ENCODE measurements around the gene TOMM5.

Gene TOMM5

GRCh38 chr9:37625036-37625757 lies 32.8 kb upstream of the TOMM5 start:
- no peaks in the 10 kb centered on the region for H3K4me1 ChIP-seq (ENCODE audit: control insufficient read depth in 1 of 2, insufficient read depth in 2 of 2, low read length in 2 of 2)

DNA sequence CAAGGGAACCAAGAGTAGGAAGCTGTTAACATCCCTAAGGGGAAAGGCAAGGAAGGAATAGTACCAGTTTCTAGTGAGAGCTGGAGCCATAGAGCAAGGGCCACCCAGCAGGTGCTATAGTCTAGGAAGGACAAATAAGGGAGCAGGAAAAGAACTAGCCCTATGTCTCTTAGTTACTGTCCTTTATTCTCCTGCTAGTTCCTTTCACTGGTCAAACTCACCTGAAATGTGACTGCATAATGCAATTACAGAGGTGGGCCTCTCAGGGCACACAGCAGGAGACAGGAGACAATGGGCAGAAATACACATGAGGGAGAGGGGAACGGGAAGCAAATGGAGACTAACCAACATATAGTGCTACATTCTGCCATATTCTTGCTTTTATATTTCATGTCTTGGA lies 31.7 kb upstream of the TOMM5 start:
- Histone ChIP-seq H3K27ac (ENCODE audit: low read length) (no peak overlapping the region), H3K9me3 (ENCODE audit: control insufficient read depth in 1 of 2, low read length in 2 of 2) (no peaks in the 10 kb centered on the region), H3K4me3 (ENCODE audit: low read depth in 1 of 2, low read length in 2 of 2) (no peak overlapping the region), H3K4me1 (ENCODE audit: control insufficient read depth in 1 of 2, insufficient read depth in 2 of 2, low read length in 2 of 2) (no peaks in the 10 kb centered on the region), H3K27me3 (ENCODE audit: low read depth, low read length) (no peaks in the 10 kb centered on the region), H3K36me3 (ENCODE audit: control insufficient read depth in 1 of 2, insufficient read depth in 2 of 2, low read length in 2 of 2) (no peaks in the 10 kb centered on the region)

More at GRCh38 chr9:37625036-37625757, 32.8 kb upstream of the TOMM5 start:
- no peak overlapping the region for H3K27ac ChIP-seq (ENCODE audit: low read length)
- H3K36me3 ChIP-seq (ENCODE audit: control insufficient read depth in 1 of 2, insufficient read depth in 2 of 2, low read length in 2 of 2) = no peaks in the 10 kb centered on the region
- H3K27me3 ChIP-seq (ENCODE audit: low read depth, low read length) = no peaks in the 10 kb centered on the region
- no peaks in the 10 kb centered on the region for H3K9me3 ChIP-seq (ENCODE audit: control insufficient read depth in 1 of 2, low read length in 2 of 2)
- H3K4me3 ChIP-seq (ENCODE audit: low read depth in 1 of 2, low read length in 2 of 2) = no peak overlapping the region

GRCh38 chr9:37623267-37623666 lies 30.9 kb upstream of the TOMM5 start:
- Histone ChIP-seq H3K27ac (ENCODE audit: low read length) (no peak overlapping the region), H3K4me3 (ENCODE audit: low read depth in 1 of 2, low read length in 2 of 2) (no peak overlapping the region), H3K27me3 (ENCODE audit: low read depth, low read length) (no peaks in the 10 kb centered on the region), H3K9me3 (ENCODE audit: control insufficient read depth in 1 of 2, low read length in 2 of 2) (no peaks in the 10 kb centered on the region), H3K4me1 (ENCODE audit: control insufficient read depth in 1 of 2, insufficient read depth in 2 of 2, low read length in 2 of 2) (no peaks in the 10 kb centered on the region), H3K36me3 (ENCODE audit: control insufficient read depth in 1 of 2, insufficient read depth in 2 of 2, low read length in 2 of 2) (no peaks in the 10 kb centered on the region)

DNA sequence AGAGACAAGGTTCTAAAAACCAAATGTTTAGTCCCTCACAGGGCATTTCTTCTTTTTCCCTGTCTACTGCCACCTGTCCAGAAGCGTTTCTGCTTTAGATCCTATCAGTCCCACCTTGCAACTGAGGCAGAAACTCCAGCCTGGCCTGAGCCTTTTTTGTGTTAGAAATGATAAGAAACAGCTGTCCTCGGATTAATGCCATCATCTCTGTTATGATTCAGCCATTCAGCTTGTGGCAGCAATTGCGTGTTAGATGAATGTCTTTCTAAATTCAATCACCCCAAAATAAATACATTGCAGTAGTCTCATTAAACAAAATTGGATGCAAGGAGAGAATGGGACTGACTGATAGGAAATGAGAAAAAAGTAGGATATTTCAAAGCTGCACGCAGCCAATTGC lies 30.1 kb upstream of the TOMM5 start:
- Histone ChIP-seq H3K27ac (ENCODE audit: low read length) (no peak overlapping the region), H3K4me1 (ENCODE audit: control insufficient read depth in 1 of 2, insufficient read depth in 2 of 2, low read length in 2 of 2) (no peaks in the 10 kb centered on the region), H3K36me3 (ENCODE audit: control insufficient read depth in 1 of 2, insufficient read depth in 2 of 2, low read length in 2 of 2) (no peaks in the 10 kb centered on the region), H3K27me3 (ENCODE audit: low read depth, low read length) (no peaks in the 10 kb centered on the region), H3K9me3 (ENCODE audit: control insufficient read depth in 1 of 2, low read length in 2 of 2) (no peaks in the 10 kb centered on the region), H3K4me3 (ENCODE audit: low read depth in 1 of 2, low read length in 2 of 2) (no peak overlapping the region)

GRCh38 chr9:37621273-37622121 lies 29.1 kb upstream of the TOMM5 start:
- Histone ChIP-seq H3K36me3 (ENCODE audit: control insufficient read depth in 1 of 2, insufficient read depth in 2 of 2, low read length in 2 of 2) (no peaks in the 10 kb centered on the region), H3K4me3 (ENCODE audit: low read depth in 1 of 2, low read length in 2 of 2) (no peak overlapping the region), H3K27ac (ENCODE audit: low read length) (no peak overlapping the region), H3K4me1 (ENCODE audit: control insufficient read depth in 1 of 2, insufficient read depth in 2 of 2, low read length in 2 of 2) (no peaks in the 10 kb centered on the region), H3K27me3 (ENCODE audit: low read depth, low read length) (no peaks in the 10 kb centered on the region), H3K9me3 (ENCODE audit: control insufficient read depth in 1 of 2, low read length in 2 of 2) (no peaks in the 10 kb centered on the region)

- no peaks in the 10 kb centered on the region for H3K4me1 ChIP-seq (ENCODE audit: control insufficient read depth in 1 of 2, insufficient read depth in 2 of 2, low read length in 2 of 2)
- H3K4me3 ChIP-seq (ENCODE audit: low read depth in 1 of 2, low read length in 2 of 2) = no peak overlapping the region
- no peaks in the 10 kb centered on the region for H3K9me3 ChIP-seq (ENCODE audit: control insufficient read depth in 1 of 2, low read length in 2 of 2)
- H3K27me3 ChIP-seq (ENCODE audit: low read depth, low read length) = no peaks in the 10 kb centered on the region
- no peak overlapping the region for H3K27ac ChIP-seq (ENCODE audit: low read length)
- H3K36me3 ChIP-seq (ENCODE audit: control insufficient read depth in 1 of 2, insufficient read depth in 2 of 2, low read length in 2 of 2) = no peaks in the 10 kb centered on the region
Measured at GRCh38 chr9:37620396-37620795, 28.0 kb upstream of the TOMM5 start.

- Histone ChIP-seq H3K27ac (ENCODE audit: low read length) (no peak overlapping the region), H3K4me3 (ENCODE audit: low read depth in 1 of 2, low read length in 2 of 2) (no peak overlapping the region), H3K36me3 (ENCODE audit: control insufficient read depth in 1 of 2, insufficient read depth in 2 of 2, low read length in 2 of 2) (no peaks in the 10 kb centered on the region), H3K9me3 (ENCODE audit: control insufficient read depth in 1 of 2, low read length in 2 of 2) (no peaks in the 10 kb centered on the region), H3K4me1 (ENCODE audit: control insufficient read depth in 1 of 2, insufficient read depth in 2 of 2, low read length in 2 of 2) (no peaks in the 10 kb centered on the region), H3K27me3 (ENCODE audit: low read depth, low read length) (no peaks in the 10 kb centered on the region)
Measured at GRCh38 chr9:37619806-37620205, 27.4 kb upstream of the TOMM5 start.

DNA sequence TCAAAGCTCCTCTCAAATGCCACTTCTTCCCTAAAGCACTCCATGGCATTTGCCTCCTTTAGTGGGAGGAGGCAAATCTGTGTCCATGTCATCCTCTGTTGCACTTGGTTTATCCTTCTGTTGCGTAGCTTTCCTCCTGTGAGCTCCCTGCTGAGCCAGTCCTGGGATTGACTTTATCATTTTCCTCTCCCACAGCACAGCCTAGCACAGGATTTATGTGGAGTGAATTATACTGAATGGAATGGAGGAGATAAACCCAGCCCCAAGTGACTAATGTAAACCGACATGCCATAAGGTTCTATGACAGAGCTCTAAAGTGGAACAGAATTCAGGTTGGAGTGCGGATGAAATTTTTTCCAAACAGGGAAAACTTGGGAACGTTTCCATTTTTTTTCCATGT lies 26.4 kb upstream of the TOMM5 start:
- no peak overlapping the region for H3K4me3 ChIP-seq (ENCODE audit: low read depth in 1 of 2, low read length in 2 of 2)
- H3K9me3 ChIP-seq (ENCODE audit: control insufficient read depth in 1 of 2, low read length in 2 of 2) = no peaks in the 10 kb centered on the region
- no peaks in the 10 kb centered on the region for H3K4me1 ChIP-seq (ENCODE audit: control insufficient read depth in 1 of 2, insufficient read depth in 2 of 2, low read length in 2 of 2)
- H3K27ac ChIP-seq (ENCODE audit: low read length) = no peak overlapping the region
- no peaks in the 10 kb centered on the region for H3K27me3 ChIP-seq (ENCODE audit: low read depth, low read length)
- no peaks in the 10 kb centered on the region for H3K36me3 ChIP-seq (ENCODE audit: control insufficient read depth in 1 of 2, insufficient read depth in 2 of 2, low read length in 2 of 2)

DNA sequence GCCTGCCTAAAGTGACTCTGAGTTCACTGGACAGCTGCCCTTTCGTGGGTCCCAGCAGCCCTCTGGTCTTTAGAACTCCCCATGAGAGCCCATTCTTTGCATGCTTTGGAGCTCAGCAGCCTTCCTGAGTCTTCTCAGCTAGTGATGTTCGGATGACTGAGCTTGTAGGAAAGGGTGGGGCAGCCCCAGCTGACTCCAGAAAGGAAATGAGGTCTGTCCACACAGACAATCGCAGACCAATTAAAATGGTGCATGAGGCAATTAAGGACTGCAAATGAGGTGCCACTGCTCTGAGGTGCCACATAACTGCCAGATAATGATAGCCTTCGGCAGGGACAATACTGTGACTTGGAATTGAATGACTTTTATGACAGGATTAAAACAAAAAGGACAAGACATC lies 25.4 kb upstream of the TOMM5 start:
- no peaks in the 10 kb centered on the region for H3K36me3 ChIP-seq (ENCODE audit: control insufficient read depth in 1 of 2, insufficient read depth in 2 of 2, low read length in 2 of 2)
- no peaks in the 10 kb centered on the region for H3K27me3 ChIP-seq (ENCODE audit: low read depth, low read length)
- H3K9me3 ChIP-seq (ENCODE audit: control insufficient read depth in 1 of 2, low read length in 2 of 2) = no peaks in the 10 kb centered on the region

DNA sequence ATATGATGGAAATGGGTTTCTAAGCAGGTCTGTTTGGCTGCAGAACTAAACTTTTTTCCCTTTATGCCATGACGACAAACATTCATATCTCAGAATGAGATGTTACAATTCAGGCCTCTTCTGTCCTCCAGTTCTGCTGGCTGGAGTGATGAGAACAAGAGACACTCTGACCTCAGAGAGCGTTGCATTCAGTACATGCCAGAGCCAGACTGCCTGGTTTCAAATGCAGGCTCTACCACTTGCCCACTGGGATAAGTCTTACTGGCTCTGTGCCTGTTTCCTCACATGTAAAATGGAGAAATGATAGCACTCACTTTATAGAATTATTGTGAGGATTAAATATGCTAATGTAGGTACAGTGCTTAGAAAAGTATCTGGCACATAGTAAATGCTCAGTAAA lies 24.8 kb upstream of the TOMM5 start:
- Histone ChIP-seq H3K27me3 (ENCODE audit: low read depth, low read length) (no peaks in the 10 kb centered on the region), H3K27ac (ENCODE audit: low read length) (no peak overlapping the region), H3K36me3 (ENCODE audit: control insufficient read depth in 1 of 2, insufficient read depth in 2 of 2, low read length in 2 of 2) (no peaks in the 10 kb centered on the region), H3K4me1 (ENCODE audit: control insufficient read depth in 1 of 2, insufficient read depth in 2 of 2, low read length in 2 of 2) (no peaks in the 10 kb centered on the region), H3K9me3 (ENCODE audit: control insufficient read depth in 1 of 2, low read length in 2 of 2) (no peaks in the 10 kb centered on the region), H3K4me3 (ENCODE audit: low read depth in 1 of 2, low read length in 2 of 2) (no peak overlapping the region)

More for the DNA sequence above, 25.4 kb upstream of the TOMM5 start:
- Histone ChIP-seq H3K4me1 (ENCODE audit: control insufficient read depth in 1 of 2, insufficient read depth in 2 of 2, low read length in 2 of 2) (no peaks in the 10 kb centered on the region), H3K27ac (ENCODE audit: low read length) (no peak overlapping the region), H3K4me3 (ENCODE audit: low read depth in 1 of 2, low read length in 2 of 2) (no peak overlapping the region)

- H3K4me1 ChIP-seq (ENCODE audit: control insufficient read depth in 1 of 2, insufficient read depth in 2 of 2, low read length in 2 of 2) = no peaks in the 10 kb centered on the region
- no peak overlapping the region for H3K27ac ChIP-seq (ENCODE audit: low read length)
- no peaks in the 10 kb centered on the region for H3K27me3 ChIP-seq (ENCODE audit: low read depth, low read length)
- no peaks in the 10 kb centered on the region for H3K36me3 ChIP-seq (ENCODE audit: control insufficient read depth in 1 of 2, insufficient read depth in 2 of 2, low read length in 2 of 2)
- H3K4me3 ChIP-seq (ENCODE audit: low read depth in 1 of 2, low read length in 2 of 2) = no peak overlapping the region
- no peaks in the 10 kb centered on the region for H3K9me3 ChIP-seq (ENCODE audit: control insufficient read depth in 1 of 2, low read length in 2 of 2)
Measured at GRCh38 chr9:37611961-37612360, 19.6 kb upstream of the TOMM5 start.

Measured in muscle layer of duodenum (tissue), 2 donors.